ENCODE results near the gene CLDN34.

DNA sequence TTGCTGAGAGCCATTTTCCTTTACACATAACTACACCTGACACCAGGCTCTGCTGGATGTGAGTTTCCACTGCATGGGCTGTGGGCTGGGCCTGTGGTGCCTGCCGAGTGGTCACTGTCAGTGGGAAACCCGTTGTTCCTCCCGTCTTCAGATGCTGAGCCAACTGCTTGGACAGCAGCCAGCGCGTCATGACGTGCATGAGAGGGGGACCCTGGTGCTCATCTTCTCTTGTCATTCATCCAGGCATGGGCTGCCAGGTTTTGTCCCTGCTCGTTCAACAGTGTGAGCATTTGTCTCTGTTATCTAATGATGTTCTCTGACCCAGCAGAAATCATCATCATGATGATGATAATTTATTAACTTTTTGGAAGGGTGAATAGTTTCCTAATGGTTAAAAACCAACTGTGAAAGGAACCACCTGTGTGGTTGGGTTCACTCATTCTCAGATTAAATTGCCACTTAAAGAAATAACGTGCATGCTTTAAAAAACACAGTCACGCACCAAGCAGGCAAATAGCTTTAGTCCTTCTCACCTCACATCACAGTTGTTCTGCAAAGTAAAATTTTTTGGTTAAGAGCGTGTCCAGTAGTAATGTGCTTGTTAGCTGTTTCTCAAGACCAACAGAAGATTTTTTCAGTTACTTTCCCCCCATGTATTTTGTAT, 19.9 kb upstream of the CLDN34 start:
- TF ChIP-seq POLR2A (IDR thresholded peaks at IDR 0.05): no peak
- TF ChIP-seq, protein P1, sequence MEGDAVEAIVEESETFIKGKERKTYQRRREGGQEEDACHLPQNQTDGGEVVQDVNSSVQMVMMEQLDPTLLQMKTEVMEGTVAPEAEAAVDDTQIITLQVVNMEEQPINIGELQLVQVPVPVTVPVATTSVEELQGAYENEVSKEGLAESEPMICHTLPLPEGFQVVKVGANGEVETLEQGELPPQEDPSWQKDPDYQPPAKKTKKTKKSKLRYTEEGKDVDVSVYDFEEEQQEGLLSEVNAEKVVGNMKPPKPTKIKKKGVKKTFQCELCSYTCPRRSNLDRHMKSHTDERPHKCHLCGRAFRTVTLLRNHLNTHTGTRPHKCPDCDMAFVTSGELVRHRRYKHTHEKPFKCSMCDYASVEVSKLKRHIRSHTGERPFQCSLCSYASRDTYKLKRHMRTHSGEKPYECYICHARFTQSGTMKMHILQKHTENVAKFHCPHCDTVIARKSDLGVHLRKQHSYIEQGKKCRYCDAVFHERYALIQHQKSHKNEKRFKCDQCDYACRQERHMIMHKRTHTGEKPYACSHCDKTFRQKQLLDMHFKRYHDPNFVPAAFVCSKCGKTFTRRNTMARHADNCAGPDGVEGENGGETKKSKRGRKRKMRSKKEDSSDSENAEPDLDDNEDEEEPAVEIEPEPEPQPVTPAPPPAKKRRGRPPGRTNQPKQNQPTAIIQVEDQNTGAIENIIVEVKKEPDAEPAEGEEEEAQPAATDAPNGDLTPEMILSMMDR (IDR thresholded peaks at IDR 0.05): no peak
